Measurements from ENCODE around the gene SP3. TPM values are rescaled to one million over a fixed set of nuclear protein-coding genes. Genes with fewer than 3 reads are reported as not detected.

The SP3 gene
- total RNA-seq, 4 donors from 2014 or later, result 69.3 to 175 (median 82.9) TPM

GRCh38 chr2:173956454-173956853 is 8.7 kb downstream of the SP3 start:
- ATAC-seq (ENCODE audit: low FRiP score), result no peak
- DNase-seq (ENCODE audit: low spot score), result no peak
- TF ChIP-seq CTCF (IDR thresholded peaks at IDR 0.05), result no peak

- ATAC-seq (ENCODE audit: low FRiP score) (no peak), DNase-seq (ENCODE audit: low spot score) (no peak)
- no peak for TF ChIP-seq CTCF (IDR thresholded peaks at IDR 0.05)
Observed at GRCh38 chr2:173955867-173956266, 9.3 kb downstream of the SP3 start.

- no peak for DNase-seq (ENCODE audit: low spot score)
- ATAC-seq (ENCODE audit: low FRiP score), result no peak
- no peak for TF ChIP-seq CTCF (IDR thresholded peaks at IDR 0.05)
Observed at GRCh38 chr2:173955004-173955403, 10.2 kb downstream of the SP3 start.

- DNase-seq (ENCODE audit: low spot score) (no peak), ATAC-seq (ENCODE audit: low FRiP score) (no peak)
- TF ChIP-seq CTCF (IDR thresholded peaks at IDR 0.05), result no peak
Observed at GRCh38 chr2:173953047-173953424, 12.1 kb downstream of the SP3 start.

GRCh38 chr2:173952267-173953046 is 12.7 kb downstream of the SP3 start:
- DNase-seq (ENCODE audit: low spot score), result no peak
- TF ChIP-seq CTCF (IDR thresholded peaks at IDR 0.05), result no peak
- ATAC-seq (ENCODE audit: low FRiP score), result no peak

GRCh38 chr2:173948842-173949241 is 16.3 kb downstream of the SP3 start:
- ATAC-seq (ENCODE audit: low FRiP score) (no peak), DNase-seq (ENCODE audit: low spot score) (no peak)
- TF ChIP-seq CTCF (IDR thresholded peaks at IDR 0.05), result no peak

- ATAC-seq (ENCODE audit: low FRiP score) (no peak), DNase-seq (ENCODE audit: low spot score) (no peak)
- no peak for TF ChIP-seq CTCF (IDR thresholded peaks at IDR 0.05)
Observed at GRCh38 chr2:173948198-173948597, 17.0 kb downstream of the SP3 start.
